Hindlimb muscle (tissue), 1 donor: ENCODE measurements around the gene KIF16B. TPM values are rescaled to one million over a fixed set of nuclear protein-coding genes. Genes with fewer than 3 reads are reported as not detected.

ENCODE experiments used
- DNase-seq: peaks from one replicate; pipeline ENCODE4 v3.0.0-alpha.2; 2013
- polyA plus RNA-seq: library from polyadenylated mRNA; unstranded; fragments of 120-200 nt; gene quantifications from one replicate; pipeline ENCODE4 v1.2.1, GENCODE V29; 2013; ENCODE audit not compliant: insufficient read length

The KIF16B gene
- polyA plus RNA-seq, 1 donor: 35.1 TPM

- DNase-seq: no peak
These were observed 145.7 kb downstream of the KIF16B start for GRCh38 chr20:16427571-16427970.

GRCh38 chr20:16424780-16425179 lies 148.5 kb downstream of the KIF16B start:
- no peak for DNase-seq

- no peak for DNase-seq
These were observed 149.7 kb downstream of the KIF16B start for GRCh38 chr20:16423311-16424212.

GRCh38 chr20:16419138-16419715 lies 154.0 kb downstream of the KIF16B start:
- no peak for DNase-seq

- DNase-seq: no peak
These were observed 154.6 kb downstream of the KIF16B start for GRCh38 chr20:16418616-16419015.

- no peak for DNase-seq
These were observed 156.2 kb downstream of the KIF16B start for GRCh38 chr20:16417001-16417400.

- no peak for DNase-seq
These were observed 157.9 kb downstream of the KIF16B start for GRCh38 chr20:16415071-16416053.

GRCh38 chr20:16412906-16413305 lies 160.3 kb downstream of the KIF16B start:
- DNase-seq: no peak

GRCh38 chr20:16411361-16411760 lies 161.9 kb downstream of the KIF16B start:
- no peak for DNase-seq

- no peak for DNase-seq
These were observed 162.6 kb downstream of the KIF16B start for GRCh38 chr20:16410626-16411025.

- no peak for DNase-seq
These were observed 164.3 kb downstream of the KIF16B start for GRCh38 chr20:16408981-16409380.

- DNase-seq: no peak
These were observed 165.8 kb downstream of the KIF16B start for GRCh38 chr20:16407251-16408067.

GRCh38 chr20:16405254-16405653 lies 168.0 kb downstream of the KIF16B start:
- DNase-seq: no peak

- DNase-seq: no peak
These were observed 168.6 kb downstream of the KIF16B start for GRCh38 chr20:16404640-16405039.

GRCh38 chr20:16404171-16404570 lies 169.1 kb downstream of the KIF16B start:
- DNase-seq: no peak

GRCh38 chr20:16400234-16400633 lies 173.0 kb downstream of the KIF16B start:
- no peak for DNase-seq

- DNase-seq: no peak
These were observed 173.4 kb downstream of the KIF16B start for GRCh38 chr20:16399801-16400200.

- DNase-seq: peak; percentile 74
These were observed 176.2 kb downstream of the KIF16B start for GRCh38 chr20:16397086-16397485.

- DNase-seq: no peak
These were observed 177.9 kb downstream of the KIF16B start for GRCh38 chr20:16395366-16395765.

GRCh38 chr20:16394784-16395183 lies 178.5 kb downstream of the KIF16B start:
- DNase-seq: no peak

GRCh38 chr20:16393836-16394235 lies 179.4 kb downstream of the KIF16B start:
- DNase-seq: no peak

GRCh38 chr20:16393297-16393696 lies 180.0 kb downstream of the KIF16B start:
- DNase-seq: no peak
